GM19023 (cell line): Measurements from ENCODE around the gene APMAP.
"Not testable (repeated sequence)": the region's sequence is repeated elsewhere in the genome, so short reads cannot be mapped to it uniquely, and the experiment has no call there.

Experiments used
- ATAC-seq: cut with Tn5 transposase; IDR thresholded peaks from one replicate; pipeline ENCODE4 v1.9.1; 2021; ENCODE audit warnings: mild to moderate bottlenecking, moderate library complexity; ENCODE audit not compliant: unreplicated experiment

The APMAP gene

DNA sequence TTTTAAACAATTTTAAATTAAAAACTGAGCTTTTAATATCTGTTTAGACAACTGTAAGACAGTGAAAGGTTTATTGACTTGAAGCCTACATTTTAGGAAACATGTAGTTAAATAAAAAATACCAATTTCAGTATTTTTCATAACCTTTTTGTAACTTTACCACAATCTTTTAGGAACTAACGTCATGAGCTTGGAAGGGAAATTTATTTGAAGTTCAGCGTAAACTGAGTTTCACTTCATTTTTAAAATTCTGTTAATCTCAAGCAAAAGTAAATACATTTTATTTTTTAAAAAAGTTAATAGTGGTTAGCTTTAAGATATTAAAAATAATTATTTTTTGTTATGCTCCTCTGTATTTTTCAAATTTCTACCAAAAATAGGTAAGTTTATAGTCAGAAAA, 38.0 kb downstream of the APMAP start:
- no peak for ATAC-seq

DNA sequence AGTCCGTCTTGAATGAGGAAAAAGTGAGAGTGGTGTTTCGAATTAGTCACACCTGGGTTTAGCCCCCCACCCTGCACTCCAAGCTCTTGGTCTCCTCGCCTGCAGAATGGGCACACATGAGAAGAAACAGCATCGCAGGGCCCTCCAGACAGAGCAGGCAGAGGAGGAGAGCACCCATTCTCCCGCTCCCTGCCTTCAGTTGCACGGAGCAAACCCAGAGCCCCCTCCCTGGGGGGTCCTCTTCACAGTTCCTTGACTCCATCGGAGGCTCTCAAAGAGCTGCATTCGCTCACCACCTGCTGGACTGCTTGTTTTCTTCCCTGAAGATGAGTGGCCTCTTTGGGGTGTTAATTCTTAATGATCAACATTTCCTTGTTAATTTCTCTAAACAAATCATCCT, 38.4 kb downstream of the APMAP start:
- no peak for ATAC-seq

DNA sequence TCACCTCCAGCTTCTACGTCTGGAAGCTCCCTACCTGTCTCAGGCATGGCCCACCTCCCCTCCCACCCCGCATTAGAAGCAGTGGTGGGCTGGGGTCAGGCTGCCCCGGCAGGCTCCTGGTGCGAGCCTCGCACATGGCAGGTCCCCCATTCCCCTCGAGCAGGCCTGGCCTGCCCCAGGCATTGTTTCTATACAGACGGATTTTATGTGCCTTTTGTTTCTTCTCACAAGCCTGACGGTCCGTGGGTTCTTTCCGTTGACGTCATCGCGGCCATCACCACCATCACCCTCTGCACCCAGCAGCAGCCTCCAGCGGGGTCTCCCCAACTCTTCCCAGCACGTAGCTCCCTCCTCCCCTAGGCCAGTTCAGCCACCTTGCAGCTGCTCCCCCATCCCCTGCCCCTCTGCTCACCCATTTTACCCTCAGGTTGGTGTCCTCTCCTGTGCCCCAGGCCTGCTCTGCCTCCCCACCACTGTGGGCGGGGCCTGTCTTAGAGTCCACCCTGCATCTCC, 38.9 kb downstream of the APMAP start:
- no peak for ATAC-seq

DNA sequence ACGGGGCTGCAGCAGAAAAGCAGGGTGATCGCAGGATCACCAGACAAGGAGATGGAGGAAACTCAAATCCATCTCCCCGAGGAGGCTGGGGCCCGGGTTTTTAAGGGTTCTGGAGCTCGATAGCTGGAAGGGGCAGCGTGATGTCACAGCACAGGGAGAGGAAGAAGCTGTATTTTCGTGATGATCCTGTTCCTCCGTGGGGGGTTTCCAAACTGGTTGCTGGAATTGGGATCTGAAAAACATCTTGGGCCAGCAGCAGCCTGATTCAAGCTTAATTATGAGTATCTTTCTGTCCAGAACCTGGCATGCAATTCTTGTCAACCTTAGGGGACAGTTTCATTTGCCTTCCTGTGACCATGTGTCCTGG, 39.4 kb downstream of the APMAP start:
- no peak for ATAC-seq

DNA sequence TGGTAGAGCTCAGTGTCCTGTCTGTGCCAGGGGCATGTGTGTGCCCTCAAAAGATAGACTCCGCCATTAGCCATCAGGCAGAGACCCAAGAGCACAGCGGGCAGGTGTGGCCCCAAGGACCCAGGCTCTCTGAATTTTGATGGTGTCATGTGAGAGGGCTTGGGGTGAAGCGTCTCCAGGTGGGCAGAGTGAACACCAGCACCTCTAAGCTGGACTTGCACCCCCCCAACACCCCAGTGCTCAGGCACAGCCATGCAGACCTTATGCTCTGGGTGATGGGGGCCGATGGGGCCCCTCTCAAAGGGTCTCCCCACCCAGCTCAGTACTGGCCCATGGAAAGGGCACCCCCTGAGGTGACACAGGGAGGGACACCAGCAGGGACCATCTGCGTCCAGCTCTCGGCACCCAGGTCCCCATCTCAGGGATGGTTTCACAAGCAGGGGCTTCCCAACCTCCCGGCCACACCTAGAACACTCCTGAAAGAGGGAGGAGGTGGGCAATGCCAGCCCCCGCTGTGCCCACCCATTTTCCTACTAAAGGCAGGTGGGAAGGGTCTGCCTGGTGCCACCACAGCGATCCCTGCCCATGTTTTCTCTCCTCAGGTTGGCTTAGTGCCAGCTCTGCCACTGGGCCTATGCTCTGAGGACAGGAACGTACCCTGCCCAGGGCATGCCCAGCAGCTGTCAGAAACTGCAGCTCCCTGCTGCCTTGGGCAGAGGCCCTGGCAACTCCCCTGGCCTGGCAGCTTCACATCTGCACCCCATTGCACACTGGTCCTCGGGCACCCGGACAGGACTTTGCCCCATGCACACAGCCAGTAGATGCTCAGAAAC, 40.0 kb downstream of the APMAP start:
- no peak for ATAC-seq

DNA sequence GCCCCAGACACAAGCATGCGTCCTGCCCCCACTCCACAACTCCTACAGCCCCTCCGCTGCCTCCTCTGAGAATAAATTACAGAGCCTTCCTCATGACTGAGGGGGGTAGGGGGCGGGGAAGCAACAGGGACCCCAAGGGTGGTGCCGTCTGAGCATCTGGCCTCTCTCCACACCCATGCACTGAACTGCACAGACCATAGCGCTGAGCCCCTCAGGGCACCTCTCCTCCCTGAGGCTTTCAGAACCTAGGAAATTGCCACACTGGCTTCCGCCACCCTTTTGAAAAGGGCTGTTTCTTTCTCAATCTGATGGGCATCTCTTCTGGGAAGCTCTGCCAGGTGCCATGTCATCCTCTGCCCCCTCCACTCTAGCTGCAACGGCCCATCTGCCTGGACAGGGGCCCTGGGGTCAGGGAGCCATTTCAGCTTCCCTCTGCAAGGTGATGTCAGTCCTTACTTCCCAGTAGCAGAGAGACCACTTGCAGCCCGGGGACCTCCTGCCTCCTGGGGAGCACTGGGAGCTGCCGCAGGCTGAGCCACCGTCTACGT, 40.9 kb downstream of the APMAP start:
- no peak for ATAC-seq

DNA sequence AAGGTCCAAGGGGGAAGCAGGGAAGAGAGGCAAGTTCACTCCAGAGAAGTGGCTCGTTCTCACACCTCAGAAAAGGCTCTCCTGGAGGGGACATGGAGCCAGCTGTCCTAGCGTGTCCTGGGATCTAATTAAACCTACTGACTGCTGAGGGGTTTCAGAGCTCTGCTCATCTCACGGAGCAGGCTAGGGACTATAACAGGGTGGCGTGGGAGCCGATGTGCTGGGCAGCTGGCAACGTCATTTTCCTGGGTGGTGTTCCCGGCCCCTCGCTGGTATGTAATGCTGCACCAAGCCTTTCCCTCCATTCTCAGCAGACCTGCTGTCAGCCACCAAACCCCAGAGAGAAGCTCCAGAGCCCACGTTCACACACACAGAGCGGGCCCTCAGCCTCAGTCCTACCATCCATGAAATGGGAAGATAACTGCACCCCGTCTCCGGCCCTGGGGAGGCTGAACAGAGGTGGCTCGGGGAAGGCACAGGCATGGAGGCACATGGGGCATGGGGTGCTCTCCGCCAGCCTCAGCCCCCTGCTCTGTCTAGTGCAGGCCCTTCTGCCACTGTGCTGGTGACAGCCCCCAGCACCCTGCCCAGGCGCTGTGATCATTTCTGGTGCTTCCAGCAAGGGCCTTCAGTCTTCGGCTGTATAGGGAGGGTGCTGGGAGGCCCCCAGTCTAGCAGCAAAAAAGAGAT, 41.6 kb downstream of the APMAP start:
- no peak for ATAC-seq

DNA sequence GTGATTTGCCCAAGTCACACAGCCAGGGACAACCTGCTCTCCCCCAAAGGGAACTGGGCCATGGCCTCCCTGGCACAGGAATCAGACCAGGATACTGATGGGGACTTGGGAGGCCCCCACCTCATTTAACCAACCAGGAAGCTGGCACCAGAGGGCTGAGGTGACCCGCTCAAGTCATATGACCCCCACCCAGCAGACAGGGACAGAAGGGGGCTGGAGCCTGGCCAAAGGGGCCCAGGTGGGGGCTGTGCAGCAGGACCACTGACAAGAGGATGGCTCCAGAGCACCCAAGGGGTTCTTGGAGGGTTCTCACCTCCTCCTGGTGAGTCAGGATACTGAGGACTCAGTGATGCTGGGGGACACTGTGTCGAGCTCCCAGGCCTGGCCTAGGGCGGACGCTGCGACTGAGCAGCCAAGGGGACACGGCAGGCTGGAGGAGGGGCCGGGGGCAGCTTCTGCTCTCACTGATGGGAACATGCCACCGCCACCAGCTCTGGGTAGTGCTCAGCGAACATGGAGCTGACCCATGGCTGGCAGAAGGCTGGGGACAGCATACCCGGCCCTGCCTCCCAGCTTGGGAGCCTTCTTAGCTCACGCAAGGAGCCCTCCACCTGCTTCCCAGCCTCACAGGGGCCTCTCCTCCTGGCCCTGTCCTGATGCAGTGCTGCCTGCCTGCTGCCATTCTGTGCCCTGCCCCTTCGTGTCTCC, 42.3 kb downstream of the APMAP start:
- no peak for ATAC-seq

DNA sequence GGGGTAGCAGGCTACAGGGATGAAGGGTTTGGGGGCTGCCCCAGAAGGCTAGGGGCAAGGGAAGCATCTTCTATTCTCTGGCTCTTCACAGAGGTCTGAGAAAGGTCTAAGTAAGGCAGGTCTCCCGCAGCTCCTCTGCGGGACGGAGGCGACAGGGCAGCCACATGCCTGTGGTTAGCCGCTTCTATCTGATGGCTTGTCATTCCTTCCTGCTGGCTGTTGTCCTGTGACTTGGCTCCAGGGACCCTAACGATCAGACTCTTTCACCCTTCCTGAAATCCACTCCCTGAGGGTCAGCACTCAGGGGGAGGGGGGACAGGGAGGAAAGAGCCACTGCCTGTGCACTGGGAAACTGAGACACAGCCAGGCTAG, 42.8 kb downstream of the APMAP start:
- no peak for ATAC-seq

DNA sequence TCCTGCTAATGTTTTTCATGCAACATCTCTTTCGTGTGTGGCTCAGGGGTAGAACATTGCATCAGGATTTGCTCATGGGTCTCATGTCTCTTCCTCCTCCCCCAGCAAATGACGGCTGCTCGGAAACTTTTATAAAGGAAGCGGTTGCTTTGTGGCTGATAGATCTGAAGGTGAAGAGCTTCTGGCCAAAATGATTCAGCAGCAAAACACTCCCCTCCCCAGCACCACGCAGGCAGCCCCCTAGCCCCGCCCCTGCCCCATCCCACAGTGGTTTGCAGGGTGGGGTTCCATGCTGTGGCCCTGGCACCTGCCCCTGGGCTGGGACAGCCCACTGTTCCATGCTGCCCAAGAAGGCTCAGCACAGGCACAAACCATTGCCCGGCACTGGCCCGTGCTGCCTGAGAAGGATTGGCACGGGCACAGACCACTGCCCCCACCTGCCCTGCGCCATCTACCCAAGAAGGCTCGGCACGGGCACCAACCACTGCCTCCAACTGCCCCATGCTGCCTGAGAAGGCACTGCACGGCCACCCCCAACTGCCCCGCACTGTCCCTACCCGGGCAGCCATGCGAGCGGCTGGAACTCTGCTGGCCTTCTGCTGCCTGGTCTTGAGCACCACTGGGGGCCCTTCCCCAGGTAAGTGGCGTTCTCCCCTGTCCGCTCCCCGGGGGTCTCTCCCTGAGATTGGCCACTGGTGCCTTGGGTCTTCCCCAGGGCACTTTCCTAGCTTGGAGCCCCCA, 43.4 kb downstream of the APMAP start, which contains the start of gene CST7:
Gene CST7, plus strand, starts transcription at position 331 of the 741 bp plus-strand sequence. Its CDS starts 237 bp downstream, at position 568.
- no peak for ATAC-seq

DNA sequence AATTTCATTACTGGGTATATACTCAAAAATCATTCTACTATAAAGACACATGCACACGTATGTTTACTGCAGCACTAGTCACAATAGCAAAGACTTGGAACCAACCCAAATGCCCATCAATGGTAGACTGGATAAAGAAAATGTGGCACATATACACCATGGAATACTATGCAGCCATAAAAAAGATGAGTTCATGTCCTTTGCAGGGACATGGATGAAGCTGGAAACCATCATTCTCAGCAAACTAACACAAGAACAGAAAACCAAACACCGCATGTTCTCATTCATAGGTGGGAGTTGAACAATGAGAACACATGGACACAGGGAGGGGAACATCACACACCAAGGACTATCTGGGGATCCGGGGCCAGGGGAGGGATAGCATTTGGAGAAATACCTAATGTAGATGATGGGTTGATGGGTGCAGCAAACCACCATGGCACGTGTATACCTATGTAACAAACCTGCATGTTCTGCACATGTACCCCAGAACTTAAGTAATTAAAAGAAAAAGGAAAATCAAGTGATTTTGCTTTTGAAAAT, 44.1 kb downstream of the APMAP start:
- ATAC-seq = not testable (repeated sequence)

DNA sequence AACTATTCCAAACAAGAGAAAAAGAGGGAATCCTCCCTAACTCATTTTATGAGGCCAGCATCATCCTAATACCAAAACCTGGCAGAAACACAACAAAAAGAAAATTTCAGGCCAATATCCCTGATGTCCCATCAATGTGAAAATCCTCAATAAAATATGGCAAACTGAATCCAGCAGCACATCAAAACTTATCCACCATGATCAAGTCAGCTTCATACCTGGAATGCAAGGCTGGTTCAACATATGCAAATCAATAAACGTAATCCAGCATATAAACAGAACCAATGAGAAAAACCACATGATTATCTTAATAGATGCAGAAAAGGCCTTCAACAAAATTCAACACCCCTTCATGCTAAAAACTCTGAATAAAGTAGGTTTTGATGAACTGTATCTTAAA, 46.2 kb downstream of the APMAP start:
- ATAC-seq = not testable (repeated sequence)

DNA sequence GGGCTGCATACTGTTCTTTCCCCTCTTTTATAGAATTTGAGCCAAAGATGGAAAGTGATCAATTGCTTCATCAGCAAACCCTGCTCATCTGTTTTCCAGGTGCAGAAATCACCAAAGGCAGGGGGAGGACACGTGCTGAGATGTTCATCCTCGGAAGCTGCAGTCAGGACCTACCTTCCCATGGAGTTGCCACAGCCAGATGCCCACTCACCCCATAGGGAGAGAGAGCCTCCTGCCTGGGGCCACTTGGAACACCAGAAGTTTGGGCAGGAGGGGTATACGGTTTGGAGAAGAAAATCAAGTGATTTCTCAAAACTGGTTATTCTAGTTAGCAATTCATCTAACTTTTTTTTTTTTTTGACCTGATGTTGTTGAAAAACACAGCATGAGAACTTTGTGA, 48.8 kb downstream of the APMAP start:
- no peak for ATAC-seq

DNA sequence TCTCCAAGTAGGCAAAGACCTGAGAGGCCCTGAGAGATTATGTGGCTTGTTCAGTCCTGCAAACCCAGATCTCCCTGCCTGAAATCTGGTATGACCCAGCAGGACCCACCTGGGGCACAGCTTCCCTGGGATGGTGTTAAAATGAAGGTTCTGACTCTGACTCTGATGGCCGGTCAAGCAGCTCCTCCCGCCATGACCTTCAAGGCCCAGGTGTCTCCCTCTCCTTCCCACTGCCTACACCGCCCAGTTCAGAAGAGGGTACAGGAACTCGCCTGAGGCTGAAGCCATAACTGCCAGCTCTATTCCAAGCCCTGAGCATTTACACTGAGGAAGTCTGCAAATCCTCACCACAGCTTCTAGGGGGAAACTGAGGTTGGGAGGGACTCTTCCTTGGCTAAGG, 49.4 kb downstream of the APMAP start:
- ATAC-seq = no peak

DNA sequence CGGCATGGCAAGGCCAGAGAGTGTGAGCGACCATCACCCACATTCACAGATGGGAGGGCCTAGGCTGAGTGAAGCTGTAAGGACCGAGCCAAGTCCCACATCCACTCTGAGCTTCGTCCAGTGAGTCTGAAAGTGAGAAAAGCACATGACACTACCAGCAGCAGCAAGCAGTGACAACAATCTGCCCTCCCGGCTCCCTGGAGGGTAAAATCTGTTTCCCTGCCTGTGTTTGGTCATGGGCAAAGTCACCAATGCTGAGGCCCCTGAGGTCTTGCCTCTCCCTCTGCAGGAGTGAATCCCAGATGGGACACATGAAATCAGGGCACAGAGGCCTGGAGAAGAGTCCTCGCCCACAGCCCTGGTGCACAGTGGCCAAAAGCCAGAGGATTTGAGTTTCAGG, 49.9 kb downstream of the APMAP start:
- no peak for ATAC-seq

DNA sequence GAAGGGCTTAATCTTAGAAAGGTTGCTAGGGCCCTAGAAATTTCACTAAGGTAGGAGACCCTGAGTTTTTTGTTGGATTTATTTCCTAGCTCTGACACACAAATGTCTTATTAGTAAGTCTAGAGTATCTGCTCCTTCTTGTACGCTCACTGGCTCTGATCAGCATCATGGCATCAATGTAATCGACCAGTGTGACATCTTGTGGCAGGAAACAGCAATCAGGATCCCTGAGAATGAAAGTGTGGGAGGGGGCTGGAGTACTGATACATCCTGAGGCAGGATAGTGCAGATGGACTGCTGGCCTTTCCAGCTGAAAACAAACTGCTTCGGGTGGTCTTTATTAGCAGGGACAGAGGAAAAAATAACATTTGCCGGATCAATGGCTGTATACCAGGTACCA, 53.5 kb downstream of the APMAP start:
- ATAC-seq = no peak

DNA sequence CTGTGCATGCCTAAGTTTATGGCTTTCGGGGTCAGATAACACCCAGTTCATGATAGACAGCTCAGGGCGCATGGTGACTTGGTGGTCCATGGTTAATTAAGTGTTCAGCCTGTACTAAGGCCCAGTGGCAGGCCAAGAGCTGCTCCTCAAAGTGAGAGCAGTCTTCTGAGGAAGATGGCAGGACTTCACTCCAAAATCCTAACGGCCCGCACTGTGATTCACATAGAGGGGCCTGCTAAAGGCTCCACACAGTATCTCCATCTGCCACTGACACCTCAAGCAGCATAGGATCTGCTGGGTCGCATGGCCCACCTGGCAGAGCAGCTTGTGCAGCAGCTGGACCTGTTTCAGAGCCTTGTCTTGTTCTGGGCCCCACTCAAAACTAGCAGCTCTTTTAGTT, 54.1 kb downstream of the APMAP start:
- no peak for ATAC-seq

DNA sequence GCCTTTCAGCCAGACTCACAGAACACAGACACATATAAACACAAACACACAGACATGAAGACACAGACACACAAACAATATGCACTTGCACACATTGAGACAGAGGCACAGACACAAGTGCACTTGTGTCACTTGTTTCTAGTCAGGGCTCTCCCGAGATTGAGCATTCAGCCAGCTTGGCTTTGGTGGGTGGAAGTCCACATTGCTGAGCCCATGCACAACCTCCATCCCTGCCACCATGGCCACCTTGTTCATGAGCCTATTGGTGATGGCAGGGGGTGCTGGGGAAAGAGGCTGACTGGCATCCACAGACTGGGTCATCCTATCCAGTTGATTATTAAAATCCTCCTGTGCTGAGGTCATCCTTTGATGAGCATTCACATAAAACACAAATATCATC, 55.0 kb downstream of the APMAP start:
- ATAC-seq = no peak

DNA sequence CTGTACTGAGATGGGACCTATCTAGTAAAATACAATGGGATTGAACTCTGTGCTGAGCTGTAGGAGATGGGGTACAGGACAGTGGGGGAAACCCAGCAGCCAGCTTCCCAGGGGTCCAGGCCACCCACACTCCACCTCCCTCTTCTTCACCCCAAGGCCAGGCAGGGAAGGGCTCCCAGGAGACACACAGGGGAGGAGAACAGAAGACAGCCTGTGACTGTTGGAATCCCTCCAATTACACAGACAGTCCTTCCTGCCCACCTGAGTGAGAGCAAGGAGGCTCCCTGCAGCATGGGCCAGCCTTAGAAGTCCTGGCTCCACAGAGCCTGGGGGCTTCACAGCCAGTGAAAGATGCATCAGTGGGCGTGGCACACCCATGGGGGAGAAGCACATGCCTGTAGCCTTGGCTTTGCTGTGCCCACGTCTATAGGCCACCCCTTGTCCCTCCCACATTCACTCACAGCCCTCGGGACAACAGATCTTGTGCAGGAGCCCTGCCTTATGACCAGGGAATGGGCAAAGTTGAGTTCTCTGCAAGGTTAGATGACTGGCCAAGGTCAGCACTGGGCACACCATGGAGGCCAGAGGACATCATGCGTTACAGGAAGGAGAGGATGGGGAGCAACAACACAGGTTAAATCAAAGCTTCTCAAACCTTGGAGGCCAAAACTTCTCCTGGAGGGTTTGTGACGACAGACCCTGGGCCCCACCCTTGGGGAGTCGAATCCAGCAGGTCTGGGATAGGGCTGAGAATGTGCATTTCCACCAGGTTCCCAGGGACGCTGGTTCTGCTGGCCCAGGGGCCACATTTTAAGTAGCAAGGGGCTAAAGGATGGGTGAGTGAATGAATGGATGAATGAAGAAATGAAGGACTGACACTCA, 55.8 kb downstream of the APMAP start:
- ATAC-seq = no peak
